Gastroesophageal sphincter (tissue), 3 donors: ENCODE results near the gene ZNF200.

Experiments used
- EP300 ChIP-seq: sonication (generic); formaldehyde crosslinking; IDR thresholded peaks from one replicate; pipeline ENCODE4 v1.6.1; 2017; ENCODE audit warnings: antibody characterized with exemption, mild to moderate bottlenecking
- POLR2A ChIP-seq, 2 donors: fragments of 450-650 bp; IDR thresholded peaks; one replicate each; pipeline ENCODE4 v1.6.1; 2017; ENCODE audit warnings: antibody characterized with exemption in 2 of 2, mild to moderate bottlenecking in 2 of 2, moderate library complexity in 1 of 2
- TF ChIP-seq, protein P1 (sequence below), 4 experiments: fragments of 200-600 bp in 2 of 4; fragments of 450-650 bp in 2 of 4; sonication (generic) in 1 of 4; IDR thresholded peaks; one replicate each; pipeline ENCODE4 v1.5.1; 2017 to 2019; ENCODE audit warnings: antibody characterized with exemption in 4 of 4, mild to moderate bottlenecking in 2 of 4, moderate library complexity in 2 of 4

DNA sequence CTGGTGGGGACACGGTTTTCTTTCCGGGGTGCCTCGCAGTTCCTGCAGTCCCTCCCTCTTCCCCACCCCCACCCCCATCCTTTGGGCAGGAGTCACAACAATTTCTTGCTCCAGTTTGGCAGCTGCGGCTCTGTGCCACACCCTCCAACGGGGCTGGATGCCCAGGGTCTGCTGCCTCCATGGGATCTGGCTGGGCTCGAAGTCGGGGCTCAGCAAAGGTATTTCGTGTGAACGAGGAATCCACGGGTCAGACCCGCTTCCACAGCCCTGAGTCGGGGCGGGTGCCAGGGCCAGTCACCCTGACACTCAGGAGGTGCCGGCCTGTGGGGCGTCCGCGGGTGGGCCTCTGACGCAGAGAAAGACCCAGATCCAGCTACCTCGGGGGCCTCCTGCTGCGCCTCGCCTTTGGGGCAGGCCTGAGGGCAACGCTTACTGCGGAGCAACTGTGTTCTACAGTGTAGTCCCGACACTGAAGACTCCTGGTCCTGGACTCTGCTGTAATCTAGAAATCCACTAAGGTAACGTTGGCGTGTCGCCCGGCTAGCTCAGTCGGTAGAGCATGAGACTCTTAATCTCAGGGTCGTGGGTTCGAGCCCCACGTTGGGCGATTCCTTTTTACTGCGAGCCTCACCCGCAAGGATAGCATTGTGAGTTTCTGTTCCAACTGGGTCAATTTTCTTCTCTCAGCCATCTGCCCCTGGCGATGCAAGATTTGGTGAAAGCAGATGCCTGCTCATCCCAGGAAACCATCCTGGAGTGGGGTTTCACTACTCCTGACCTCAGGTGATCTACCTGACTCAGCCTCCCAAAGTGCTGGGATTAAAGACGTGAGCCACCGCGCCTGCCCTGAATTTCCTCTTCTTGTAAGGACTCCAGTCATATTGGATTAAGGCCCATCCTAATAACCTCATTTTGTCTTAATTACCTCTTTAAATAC lies 59.5 kb downstream of the ZNF200 start:
- TF ChIP-seq, protein P1, sequence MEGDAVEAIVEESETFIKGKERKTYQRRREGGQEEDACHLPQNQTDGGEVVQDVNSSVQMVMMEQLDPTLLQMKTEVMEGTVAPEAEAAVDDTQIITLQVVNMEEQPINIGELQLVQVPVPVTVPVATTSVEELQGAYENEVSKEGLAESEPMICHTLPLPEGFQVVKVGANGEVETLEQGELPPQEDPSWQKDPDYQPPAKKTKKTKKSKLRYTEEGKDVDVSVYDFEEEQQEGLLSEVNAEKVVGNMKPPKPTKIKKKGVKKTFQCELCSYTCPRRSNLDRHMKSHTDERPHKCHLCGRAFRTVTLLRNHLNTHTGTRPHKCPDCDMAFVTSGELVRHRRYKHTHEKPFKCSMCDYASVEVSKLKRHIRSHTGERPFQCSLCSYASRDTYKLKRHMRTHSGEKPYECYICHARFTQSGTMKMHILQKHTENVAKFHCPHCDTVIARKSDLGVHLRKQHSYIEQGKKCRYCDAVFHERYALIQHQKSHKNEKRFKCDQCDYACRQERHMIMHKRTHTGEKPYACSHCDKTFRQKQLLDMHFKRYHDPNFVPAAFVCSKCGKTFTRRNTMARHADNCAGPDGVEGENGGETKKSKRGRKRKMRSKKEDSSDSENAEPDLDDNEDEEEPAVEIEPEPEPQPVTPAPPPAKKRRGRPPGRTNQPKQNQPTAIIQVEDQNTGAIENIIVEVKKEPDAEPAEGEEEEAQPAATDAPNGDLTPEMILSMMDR (IDR thresholded peaks at IDR 0.05): no peak
- TF ChIP-seq EP300 (no peak), POLR2A (IDR thresholded peaks at IDR 0.05) (no peak)
